GM20431 (cell line): ENCODE data around the gene GSAP.

ENCODE experiments used
- in situ Hi-C: fragments of 300-500 bp; cut with MseI, MboI; formaldehyde crosslinking; loops from one replicate; pipeline ENCODE4 v1.15.0; 2020; ENCODE audit warnings: low sequenced_read_pairs; ENCODE audit not compliant: unreplicated experiment

Gene GSAP

DNA sequence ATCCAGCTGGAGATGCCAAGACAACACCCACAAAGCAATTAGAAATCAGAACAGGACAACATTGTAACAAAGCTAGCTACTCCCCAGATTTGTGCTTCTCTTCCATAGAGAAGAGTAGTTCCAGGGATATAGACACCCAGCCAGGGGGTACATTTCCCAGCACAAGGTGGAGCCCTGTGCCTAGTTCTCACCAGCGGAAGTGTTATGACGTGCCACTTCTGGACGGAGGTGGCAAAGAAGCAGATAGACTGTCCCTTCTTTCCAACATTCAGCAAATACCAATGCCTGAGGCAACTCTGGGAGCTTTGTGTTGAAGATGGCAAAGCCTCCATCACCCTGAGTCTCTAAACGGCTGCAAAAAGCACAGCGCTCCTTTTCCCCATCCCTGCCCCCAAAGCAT is 23.4 kb upstream of the GSAP start:
- in situ Hi-C loops: no loop called here

DNA sequence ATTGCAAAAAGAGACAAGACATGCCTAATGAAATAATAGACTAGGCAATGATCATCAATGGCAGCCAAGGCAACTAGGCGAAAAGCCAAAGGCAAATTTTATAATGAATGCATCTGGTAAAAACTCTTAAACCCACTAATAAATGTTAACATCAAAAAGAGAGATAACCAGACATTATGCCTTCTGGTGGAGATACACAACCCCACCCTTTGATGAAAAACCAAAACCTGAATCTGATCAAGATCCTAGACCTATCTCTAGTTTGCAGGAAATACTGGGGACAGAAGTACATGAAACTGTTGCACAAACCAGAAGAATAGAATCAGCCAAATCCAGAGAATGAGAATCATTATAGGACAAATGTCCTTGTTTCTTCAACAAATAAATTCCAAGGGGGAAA is 22.0 kb upstream of the GSAP start:
- in situ Hi-C loops: no loop called here

DNA sequence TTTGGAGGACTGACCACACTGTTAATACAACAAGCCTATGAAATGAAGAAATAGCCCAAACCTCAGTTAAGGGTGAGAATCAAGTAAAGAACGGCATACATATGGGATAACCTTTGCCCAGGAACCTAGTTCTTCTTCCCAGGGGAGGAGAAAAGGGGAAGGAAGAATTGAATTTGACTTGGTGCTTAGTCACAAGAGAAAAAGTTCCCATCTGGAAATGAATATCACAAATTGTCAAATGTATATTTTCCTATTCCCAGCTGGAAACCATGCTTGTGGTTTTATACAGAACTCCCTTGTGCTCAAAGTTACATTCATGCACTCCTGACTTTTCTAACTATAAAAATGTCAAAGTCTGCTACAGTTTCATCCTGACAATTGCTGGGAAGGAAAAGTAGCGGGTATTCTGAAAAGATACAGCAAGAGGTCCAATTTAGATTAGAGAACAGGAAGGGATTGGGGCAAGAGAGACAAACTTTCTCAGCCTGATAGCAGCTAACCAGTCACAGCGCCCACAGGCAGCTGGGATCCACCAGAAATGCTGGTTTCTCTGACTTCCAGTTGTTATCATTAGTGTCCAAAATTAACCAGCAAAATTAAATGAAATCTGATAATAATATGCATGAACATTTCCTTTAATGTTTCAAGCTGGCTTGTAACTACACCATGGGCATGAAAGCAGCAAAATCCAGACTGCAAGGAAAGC is 18.6 kb upstream of the GSAP start:
- in situ Hi-C loops: no loop called here

DNA sequence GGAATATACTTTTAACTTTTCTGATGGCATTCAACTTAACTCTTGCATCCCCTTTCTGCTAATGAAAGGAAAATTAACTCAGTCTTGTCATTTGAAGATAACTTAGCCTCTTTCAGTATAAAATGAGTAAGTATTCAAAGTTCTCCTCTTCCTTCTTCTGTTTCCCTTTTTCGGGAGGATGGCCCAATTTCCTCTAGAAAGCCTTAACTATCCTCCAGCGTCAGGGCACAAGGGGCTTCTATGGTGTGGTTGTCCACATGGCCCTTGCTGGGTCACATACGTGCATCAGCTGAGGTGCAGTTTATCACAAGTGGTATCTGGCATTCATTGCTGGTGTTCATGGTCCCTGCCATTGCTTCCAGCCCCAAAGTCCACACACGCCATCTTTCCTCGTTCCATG is 17.8 kb upstream of the GSAP start:
- in situ Hi-C loops: no loop called here

DNA sequence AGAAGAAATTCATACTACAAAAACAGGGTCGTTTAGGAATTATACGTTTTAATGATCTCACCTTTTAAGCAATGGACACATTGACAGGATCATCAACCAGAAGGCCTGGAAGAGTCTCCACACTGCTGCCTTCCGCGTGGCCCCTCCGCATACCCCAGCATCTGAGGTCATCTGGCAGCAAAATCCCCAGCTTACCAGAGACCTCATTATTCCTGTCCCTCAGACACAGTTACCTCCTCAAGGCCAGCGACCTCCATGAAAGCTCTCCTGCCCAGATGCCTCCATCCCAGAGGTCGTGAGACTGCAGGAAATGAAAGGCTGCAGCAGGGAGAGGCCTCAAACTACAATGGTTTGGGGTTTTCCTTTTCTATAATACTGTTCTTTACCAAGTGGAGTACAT is 14.8 kb upstream of the GSAP start:
- in situ Hi-C loops: no loop called here

DNA sequence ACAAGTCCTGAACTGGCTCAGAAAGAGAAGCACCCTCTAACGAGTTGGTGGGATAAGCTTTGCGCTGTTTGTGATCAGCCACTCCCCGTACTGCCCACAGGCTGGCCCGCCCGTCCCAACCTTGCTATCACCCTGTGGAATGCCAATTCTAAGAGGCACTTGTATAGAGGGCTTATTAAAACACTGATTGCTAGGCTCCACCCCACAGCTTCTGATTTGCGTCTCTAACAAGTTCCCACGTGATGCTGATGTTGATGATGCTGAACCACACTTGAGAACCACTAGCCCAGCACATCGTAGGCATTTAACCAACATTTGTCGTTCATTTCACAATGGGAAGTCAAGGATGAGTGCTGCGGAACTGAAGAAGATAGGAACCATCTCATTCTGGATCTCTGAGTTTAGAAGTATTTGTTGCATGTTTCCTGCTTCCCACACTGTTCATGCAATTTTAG is 12.7 kb upstream of the GSAP start:
- in situ Hi-C loops: no loop called here

DNA sequence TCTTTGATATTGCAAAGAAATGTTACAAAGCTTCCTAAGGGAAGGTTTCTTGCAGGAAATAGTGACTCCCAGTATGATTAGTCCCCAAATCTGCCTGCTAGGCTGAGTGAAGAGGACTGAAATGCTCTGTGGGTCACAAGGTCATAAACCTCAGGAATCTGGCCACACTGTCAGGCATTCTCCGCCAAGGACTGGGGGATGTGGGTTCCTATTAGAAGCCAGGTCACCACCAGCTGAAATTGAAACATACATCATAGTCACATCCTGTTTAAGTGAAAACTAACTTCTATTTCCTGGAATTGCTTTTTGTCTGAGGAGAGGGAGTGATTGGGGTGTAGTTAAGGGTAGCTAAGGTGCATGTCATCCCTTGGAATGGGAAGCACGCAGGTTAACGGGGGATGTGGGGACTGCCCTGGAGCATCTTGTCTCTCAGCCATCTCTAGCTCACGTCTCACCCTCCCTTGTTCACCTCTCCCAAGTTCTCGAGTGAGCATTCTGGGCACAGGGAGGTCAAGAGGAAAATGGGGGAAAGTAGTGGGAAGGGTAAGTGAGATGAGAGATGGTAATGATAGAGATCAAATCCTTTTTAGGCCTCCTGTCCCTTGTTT is 12.0 kb upstream of the GSAP start:
- in situ Hi-C loops: no loop called here

DNA sequence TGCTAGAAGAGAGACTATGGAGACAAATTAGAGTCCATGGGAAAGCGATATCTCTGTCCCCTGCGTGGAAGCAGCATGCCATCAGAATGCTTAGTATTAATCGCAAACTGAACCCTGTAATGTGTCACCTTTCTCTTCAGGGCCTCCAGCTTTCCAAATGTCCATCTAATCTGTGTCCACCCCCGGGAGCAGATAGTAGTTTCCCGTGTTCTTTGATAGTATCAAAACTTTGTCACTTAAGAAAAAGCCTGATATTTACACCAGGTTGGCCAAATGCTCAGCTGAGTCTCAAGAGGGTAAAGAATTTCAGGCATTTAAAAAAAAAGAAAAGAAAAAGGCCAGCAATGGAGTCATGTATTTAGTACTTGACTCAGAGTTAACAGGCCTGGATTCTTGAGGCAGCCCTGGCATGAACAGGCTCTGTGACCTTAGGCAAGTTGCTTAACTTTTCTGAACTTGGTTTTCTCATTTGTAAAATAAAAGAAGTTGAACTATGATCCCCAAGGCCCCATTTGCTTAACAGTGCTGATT is 10.4 kb upstream of the GSAP start:
- in situ Hi-C loops: no loop called here

DNA sequence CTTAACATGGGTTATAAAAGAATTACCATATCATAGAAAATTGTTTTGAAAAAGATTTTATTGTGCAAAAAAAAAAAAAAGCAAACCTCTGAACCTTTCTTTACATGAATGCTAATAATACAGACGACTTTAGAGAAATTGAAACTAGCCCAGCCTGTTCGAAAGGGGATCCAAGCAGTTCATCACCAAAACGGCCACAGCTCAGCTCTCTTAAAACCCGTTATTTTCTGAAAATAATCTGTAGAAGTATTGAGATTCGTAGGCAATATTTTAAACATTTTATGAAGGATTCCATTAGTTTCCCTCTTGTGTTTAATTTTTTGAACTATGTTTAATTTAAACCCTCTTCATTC is 9.9 kb upstream of the GSAP start:
- in situ Hi-C loops: no loop called here

DNA sequence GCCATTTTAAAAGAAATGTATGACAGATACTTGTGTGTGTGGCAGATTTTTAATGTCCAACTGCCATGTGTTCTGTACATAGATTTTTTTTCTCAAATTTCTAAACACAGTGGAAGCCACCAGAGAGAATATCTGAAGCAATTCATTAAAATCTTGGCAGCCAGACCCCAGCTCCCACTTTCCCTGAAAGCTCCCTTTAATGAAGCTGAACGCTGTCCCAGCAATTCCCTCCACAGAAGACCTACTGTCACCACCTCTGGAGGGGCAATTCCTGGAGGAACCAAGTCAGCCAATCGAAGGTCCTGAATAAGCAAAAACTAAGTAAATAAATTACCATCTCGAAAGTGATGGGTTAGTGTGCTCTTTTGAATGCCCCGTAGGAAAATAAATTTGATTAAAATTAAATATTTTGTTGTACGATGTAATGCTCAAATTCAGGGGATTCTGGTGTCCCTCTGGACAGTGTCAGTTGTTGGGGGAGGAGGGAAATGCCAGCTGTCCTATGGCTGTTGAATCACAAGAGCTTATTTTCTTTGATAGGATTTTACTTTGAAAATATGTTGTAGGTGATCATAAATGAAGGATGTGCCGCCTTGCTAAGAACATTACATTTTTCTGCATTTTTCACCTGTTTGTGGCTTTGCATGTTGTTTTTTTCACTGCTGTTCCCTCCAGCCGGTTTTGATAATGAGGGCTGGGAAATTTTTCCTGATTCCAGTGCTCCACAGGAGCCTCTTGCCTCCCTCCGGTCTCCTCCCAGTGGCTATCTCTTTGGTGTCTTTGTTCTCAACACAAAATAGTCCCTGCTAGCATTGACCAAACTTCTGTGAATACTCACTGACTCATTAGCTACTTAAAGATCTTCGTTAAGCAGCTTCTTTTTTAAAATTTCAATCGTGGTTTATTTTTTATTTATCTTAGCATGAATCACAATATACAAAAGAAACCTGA is 9.2 kb upstream of the GSAP start:
- in situ Hi-C loops: no loop called here

DNA sequence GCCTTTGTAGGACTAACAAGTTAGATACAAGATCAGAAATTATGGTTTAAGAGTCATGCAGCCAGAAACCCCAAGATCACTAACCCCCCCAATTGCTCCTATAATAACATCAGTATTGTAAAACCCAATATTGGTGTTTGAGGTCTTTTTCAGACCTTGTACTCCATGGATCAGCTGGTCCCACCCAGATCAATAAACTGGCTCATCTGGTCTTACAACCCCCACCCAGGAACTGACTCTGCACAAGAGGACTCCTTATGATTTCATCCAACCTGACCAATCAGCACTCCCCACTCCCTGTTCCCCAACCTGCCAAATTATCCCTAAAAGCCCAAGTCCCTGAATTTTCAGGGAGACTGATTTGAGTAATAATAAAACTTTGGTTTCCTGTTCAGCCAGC is 6.4 kb upstream of the GSAP start:
- in situ Hi-C loops: no loop called here

DNA sequence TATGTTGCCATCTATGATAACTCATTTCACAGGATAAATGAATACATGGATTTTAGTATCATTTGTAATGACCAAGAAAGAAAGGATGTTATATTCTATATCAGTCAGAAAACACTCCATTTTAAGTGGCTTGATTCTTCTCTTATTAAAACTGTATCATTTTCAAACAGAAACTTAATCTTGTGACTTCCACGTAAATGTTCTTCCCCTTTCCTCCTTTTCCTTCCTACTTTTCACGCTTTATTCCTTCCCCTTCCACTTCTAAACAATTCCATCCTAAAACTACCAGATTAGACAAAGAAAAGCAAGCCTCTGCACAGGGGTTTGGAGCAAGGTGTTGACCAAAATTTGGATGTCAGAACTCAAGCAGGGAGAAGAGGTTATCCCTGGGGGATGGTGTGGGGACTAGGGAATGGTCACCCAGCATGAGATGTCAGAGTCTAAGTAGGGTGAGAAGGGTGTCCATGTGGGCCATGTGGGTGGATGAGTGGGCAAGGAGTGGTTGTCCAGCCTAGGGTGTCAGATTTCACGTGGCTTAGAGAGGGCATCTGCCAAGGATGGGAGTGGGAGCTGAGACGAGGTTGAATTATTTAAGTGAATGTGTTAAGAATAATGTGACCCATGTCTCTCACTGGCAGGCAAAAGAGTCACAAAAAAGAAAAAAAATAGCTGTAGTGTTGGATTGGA is 5.0 kb upstream of the GSAP start:
- in situ Hi-C loops: no loop called here

DNA sequence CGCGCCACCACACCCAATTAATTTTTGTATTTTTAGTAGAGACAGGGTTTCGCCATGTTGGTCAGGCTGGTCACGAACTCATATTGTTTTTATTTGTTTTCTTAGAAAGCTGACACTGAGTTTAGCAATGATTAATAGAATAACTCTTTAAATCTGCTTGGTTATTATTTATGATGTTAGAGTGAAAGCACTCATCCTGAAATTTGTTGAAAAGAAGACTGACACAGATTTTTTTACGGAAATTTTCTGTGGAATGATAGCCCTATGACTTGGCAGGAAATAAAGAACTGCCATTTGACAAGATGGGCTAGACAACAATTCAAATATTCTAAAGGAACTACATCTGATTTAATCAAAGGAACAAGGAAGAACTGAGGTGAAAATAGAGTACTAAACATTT is 4.3 kb upstream of the GSAP start:
- in situ Hi-C loops: no loop called here

DNA sequence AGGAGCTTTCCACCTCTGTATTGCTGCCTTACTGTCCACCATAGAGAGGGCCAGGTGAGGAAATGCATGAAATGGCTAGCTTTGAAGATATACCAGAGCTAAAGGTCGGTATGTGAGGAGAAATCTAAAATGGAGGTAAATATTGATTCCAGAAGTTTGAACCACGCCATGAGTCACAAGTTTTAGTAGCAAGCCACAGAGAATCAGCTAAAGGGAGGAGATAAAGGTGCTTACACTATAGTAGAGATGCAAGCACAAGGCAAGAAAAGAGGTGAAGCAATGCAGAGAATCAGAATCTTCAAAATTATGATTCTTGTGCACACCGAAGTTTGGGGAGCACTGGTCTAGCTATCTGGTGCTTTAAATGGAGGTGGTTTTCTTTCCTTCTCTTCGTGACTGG is 3.0 kb upstream of the GSAP start:
- in situ Hi-C loops: no loop called here

DNA sequence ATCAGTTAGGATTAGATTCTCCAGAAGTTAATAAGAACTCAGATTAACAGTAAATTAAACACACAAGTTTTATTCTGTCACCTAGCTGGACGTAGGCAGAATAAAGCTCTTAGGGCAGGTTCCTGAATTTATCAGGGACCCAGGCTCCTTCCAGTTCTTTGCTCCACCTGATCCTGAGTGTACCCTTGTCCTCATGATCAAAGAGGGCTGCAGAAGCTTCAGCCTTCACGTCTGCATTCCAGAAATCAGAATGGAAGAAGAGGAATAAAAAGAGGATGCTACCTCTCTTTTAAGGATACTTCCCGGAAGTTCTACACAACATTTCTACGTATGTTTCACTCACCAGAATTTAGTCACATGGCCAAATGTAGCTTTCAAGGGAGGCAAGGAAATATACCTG is 1.7 kb upstream of the GSAP start:
- in situ Hi-C loops: no loop called here

DNA sequence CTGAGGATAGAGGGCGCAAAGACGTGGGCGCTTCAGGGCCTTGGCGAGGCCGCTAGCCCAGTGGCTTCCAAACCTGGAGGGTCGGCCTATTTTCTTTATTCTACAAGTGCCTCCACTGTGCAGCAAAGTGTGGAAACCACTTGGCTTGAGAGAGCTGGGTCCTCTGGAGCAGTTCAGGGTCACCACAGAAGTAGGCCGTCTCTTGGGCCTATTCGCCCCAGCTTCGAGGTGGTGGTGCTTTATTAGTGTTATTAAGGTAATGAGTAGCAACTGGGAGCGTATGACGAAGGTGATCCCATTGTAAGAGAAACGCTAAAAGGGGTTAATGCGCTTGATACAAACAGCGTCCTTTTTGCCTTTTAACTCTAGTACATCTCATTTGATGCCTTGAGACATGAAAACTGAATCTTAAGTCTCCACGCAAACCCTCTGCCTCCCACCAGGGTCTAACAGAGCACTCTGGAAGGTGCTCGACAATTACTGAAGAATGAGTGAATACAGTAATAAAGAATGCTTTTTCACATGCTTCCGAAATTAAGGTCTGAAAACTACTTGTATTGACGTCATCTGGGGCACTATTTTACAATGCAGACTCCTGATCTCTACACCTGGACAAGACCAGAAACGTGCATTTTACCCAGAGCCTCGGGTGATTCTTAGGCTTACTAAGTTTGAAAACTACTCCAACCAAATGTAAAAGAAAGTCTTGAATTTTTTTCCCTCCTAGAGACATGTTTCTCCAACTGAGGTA is 647 bp upstream of the GSAP start:
- in situ Hi-C loops: no loop called here

DNA sequence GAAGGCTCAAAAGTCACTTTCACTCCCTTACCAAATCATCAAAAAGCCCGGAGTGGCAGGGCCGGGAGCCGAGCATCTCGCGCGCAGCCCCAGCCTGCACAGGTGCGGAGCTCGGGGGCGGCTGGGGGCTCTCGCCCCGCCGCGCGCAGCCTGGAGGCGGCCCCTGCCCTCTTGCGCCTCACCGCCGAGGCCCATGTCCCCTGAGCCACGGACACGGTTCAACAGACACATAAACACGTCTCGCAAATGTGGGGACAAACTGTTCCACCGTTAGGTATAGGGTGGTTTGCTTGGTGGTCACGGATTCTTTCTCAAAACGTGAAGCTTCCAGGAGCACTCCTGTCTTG is 700 bp downstream of the GSAP start:
- in situ Hi-C loops: no loop called here

DNA sequence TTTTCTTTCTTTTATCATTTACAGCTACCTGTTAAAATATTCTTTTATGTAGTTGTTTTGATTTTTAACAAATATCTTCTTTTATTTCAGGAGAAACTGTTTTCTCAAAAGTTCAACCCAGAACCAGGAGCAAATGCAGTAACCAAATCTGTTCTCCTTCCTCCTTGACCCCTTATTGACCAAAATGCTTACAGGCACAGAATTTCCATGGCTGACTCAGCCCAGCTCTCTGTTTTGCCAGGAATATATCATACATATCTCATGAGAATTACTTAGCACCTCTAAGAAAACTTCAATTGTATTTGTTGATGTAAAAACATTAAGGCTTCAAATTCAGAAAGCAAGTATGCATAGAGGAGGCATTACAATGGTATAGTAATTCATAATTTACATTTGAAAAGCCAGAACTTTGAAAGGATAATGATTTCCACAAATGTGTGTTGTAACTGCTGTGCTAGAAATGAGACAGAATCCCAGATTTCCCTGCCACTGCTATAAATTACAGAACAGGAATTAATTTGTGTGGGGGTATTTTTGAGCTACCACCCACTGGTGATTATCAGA is 2.2 kb downstream of the GSAP start:
- in situ Hi-C loops: no loop called here

DNA sequence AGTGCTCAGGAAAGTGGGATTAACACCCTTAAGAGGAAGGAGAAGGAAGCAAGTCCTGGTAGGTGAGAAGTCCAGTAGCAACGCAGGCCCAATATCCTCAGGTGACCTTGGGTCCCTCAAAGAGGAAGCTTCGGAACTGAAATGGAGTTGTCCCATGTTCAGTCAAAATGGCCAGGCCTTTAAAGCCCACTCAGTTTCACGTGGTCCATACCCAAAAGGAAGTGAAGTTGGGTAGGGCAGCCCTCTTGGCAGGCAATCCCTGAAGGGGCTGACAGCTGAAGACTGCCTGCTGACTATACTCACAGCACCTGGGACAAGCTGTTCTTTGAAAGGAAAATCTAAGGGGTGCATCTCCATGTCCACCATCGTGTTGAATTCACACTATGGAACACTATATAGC is 3.0 kb downstream of the GSAP start:
- in situ Hi-C loops: no loop called here
